H1 (cell line): ENCODE data around the gene OGFOD3. TPM values are rescaled to one million over a fixed set of nuclear protein-coding genes. Genes with fewer than 3 reads are reported as not detected.

Source experiments
- CTCF ChIA-PET: fragments of 300-600 bp; sonication (Branson Sonifier 250); formaldehyde crosslinking; loops from one replicate; lab custom pipeline; 2021; ENCODE audit not compliant: partially characterized antibody; lab: Charles Lee
- POLR2A ChIA-PET: fragments of 300-600 bp; sonication (Branson Sonifier 250); formaldehyde crosslinking; loops from one replicate; lab custom pipeline; 2021; ENCODE audit warnings: inconsistent platforms; ENCODE audit not compliant: partially characterized antibody; lab: Charles Lee
- DNase-seq, 2 experiments: peaks; one replicate each; pipeline versions ENCODE4 v3.0.0 to v3.0.0-alpha.2; 2010 to 2022; ENCODE audit warnings: low spot score in 2 of 2, low read depth in 1 of 2, mixed read lengths in 1 of 2
- FAIRE-seq: peaks from 2 replicates; lab custom pipeline; 2011; peaks lifted over from hg19 to GRCh38; lab: Jason Lieb, UNC
- H2AFZ ChIP-seq: 2 replicates; pipeline ENCODE4 v1.8.1; 2012; ENCODE audit warnings: low read length, inconsistent platforms
- H2AK5ac ChIP-seq: 2 replicates; pipeline ENCODE4 v1.6.1; 2013; ENCODE audit warnings: low read depth, low read length
- H2BK120ac ChIP-seq: replicated peaks from 2 replicates; pipeline ENCODE3; 2013; ENCODE audit warnings: low read depth, low read length, inconsistent platforms
- H2BK12ac ChIP-seq: 2 replicates; pipeline ENCODE4 v1.6.1; 2013; ENCODE audit warnings: low read depth, low read length
- H2BK15ac ChIP-seq: 2 replicates; pipeline ENCODE4 v1.6.1; 2013; ENCODE audit warnings: low read length
- H2BK20ac ChIP-seq: 2 replicates; pipeline ENCODE4 v1.6.1; 2013; ENCODE audit warnings: low read length
- H2BK5ac ChIP-seq: 2 replicates; pipeline ENCODE4 v1.6.1; 2013; ENCODE audit warnings: low read depth, low read length
- H3K14ac ChIP-seq: 2 replicates; pipeline ENCODE4 v1.6.1; 2013; ENCODE audit warnings: inconsistent platforms; ENCODE audit not compliant: insufficient read length
- H3K18ac ChIP-seq: 2 replicates; pipeline ENCODE4 v1.6.1; 2013; ENCODE audit warnings: low read length; ENCODE audit errors: extremely low read depth
- H3K23ac ChIP-seq: 2 replicates; pipeline ENCODE4 v1.6.1; 2013; ENCODE audit warnings: inconsistent platforms; ENCODE audit not compliant: insufficient read length
- H3K23me2 ChIP-seq: 2 replicates; pipeline ENCODE4 v1.6.1; 2013; ENCODE audit warnings: low read depth, low read length
- H3K27ac ChIP-seq: 2 replicates; pipeline ENCODE4 v1.6.1; 2011; ENCODE audit warnings: low read depth, low read length, inconsistent platforms
- H3K27me3 ChIP-seq, 4 experiments: replicated peaks in 1 of 4; 1 replicate in 1 of 4; 2 replicates in 3 of 4; pipeline versions ENCODE4 v1.6.1 to v1.8.1; 2011 to 2013; ENCODE audit warnings: low read length in 3 of 4, mild to moderate bottlenecking in 3 of 4, inconsistent platforms in 2 of 4, mixed read lengths in 2 of 4, moderate library complexity in 1 of 4; ENCODE audit not compliant: control insufficient read depth in 3 of 4, insufficient read depth in 3 of 4; ENCODE audit errors: extremely low read depth in 1 of 4
- H3K36me3 ChIP-seq, 4 experiments: 2 replicates each; pipeline versions ENCODE4 v1.6.1 to v1.8.1; 2011 to 2013; ENCODE audit warnings: mild to moderate bottlenecking in 4 of 4, low read length in 3 of 4, moderate library complexity in 2 of 4, control low read depth in 1 of 4, inconsistent platforms in 1 of 4; ENCODE audit not compliant: insufficient read depth in 4 of 4, control insufficient read depth in 2 of 4
- H3K4ac ChIP-seq: replicated peaks from 2 replicates; pipeline ENCODE3; 2013; ENCODE audit warnings: low read length, low read depth, mixed read lengths, inconsistent platforms; ENCODE audit not compliant: insufficient read length
- H3K4me1 ChIP-seq, 4 experiments: replicated peaks in 1 of 4; 1 replicate in 1 of 4; 2 replicates in 3 of 4; pipeline versions ENCODE4 v1.6.1 to v1.8.1; 2011 to 2013; ENCODE audit warnings: low read length in 3 of 4, inconsistent platforms in 2 of 4, mixed read lengths in 1 of 4; ENCODE audit not compliant: insufficient read depth in 4 of 4, control insufficient read depth in 3 of 4
- H3K4me2 ChIP-seq, 2 experiments: 2 replicates each; pipeline versions ENCODE4 v1.6.1 to v1.8.1; 2011 to 2013; ENCODE audit warnings: low read depth in 2 of 2, low read length in 2 of 2, control low read depth in 1 of 2, inconsistent platforms in 1 of 2, mild to moderate bottlenecking in 1 of 2; ENCODE audit not compliant: insufficient read depth in 1 of 2
- H3K4me3 ChIP-seq, 4 experiments: fragments of 200-600, 300-600 bp in 1 of 4; sonication (generic), shearing (Covaris generic), sonication (Bioruptor Twin) in 1 of 4; 2 replicates each; pipeline versions ENCODE4 v1.5.1 to v1.8.1; 2011 to 2016; ENCODE audit warnings: low read length in 4 of 4, low read depth in 3 of 4, control low read depth in 2 of 4, inconsistent platforms in 2 of 4, mild to moderate bottlenecking in 2 of 4, mixed read lengths in 1 of 4, moderate library complexity in 1 of 4; ENCODE audit not compliant: insufficient read depth in 2 of 4; ENCODE audit errors: extremely low read depth in 1 of 4
- H3K56ac ChIP-seq: replicated peaks from 2 replicates; pipeline ENCODE3; 2013; ENCODE audit warnings: low read depth, mild to moderate bottlenecking, mixed read lengths, low read length, inconsistent platforms; ENCODE audit not compliant: insufficient read length
- H3K79me1 ChIP-seq: 2 replicates; pipeline ENCODE4 v1.6.1; 2013; ENCODE audit warnings: low read depth, low read length, control low read depth
- H3K79me2 ChIP-seq, 2 experiments: 2 replicates each; pipeline versions ENCODE4 v1.6.1 to v1.8.1; 2012 to 2013; ENCODE audit warnings: low read length in 2 of 2, mild to moderate bottlenecking in 2 of 2, inconsistent platforms in 1 of 2; ENCODE audit not compliant: insufficient read depth in 2 of 2, control insufficient read depth in 1 of 2
- H3K9ac ChIP-seq, 4 experiments: replicated peaks in 1 of 4; 1 replicate in 1 of 4; 2 replicates in 3 of 4; pipeline versions ENCODE4 v1.6.1 to v1.8.1; 2011 to 2013; ENCODE audit warnings: low read depth in 3 of 4, low read length in 3 of 4, control low read depth in 2 of 4, mild to moderate bottlenecking in 2 of 4, moderate library complexity in 2 of 4, inconsistent platforms in 1 of 4; ENCODE audit errors: extremely low read depth in 1 of 4
- H3K9me3 ChIP-seq, 2 experiments: 2 replicates each; pipeline versions ENCODE4 v1.6.1 to v1.8.1; 2012 to 2013; ENCODE audit warnings: mild to moderate bottlenecking in 2 of 2, moderate library complexity in 2 of 2, control low read depth in 1 of 2, inconsistent platforms in 1 of 2, low read depth in 1 of 2, low read length in 1 of 2, mixed read lengths in 1 of 2; ENCODE audit not compliant: insufficient read depth in 2 of 2
- H4K20me1 ChIP-seq, 2 experiments: replicated peaks in 1 of 2; 2 replicates each; pipeline versions ENCODE3 to v1.8.1; 2011 to 2013; ENCODE audit warnings: inconsistent platforms in 2 of 2, low read length in 2 of 2, mild to moderate bottlenecking in 1 of 2; ENCODE audit not compliant: insufficient read depth in 2 of 2, control insufficient read depth in 1 of 2
- H4K5ac ChIP-seq: 2 replicates; pipeline ENCODE4 v1.6.1; 2013; ENCODE audit warnings: low read length, low read depth, mixed read lengths, inconsistent platforms; ENCODE audit not compliant: insufficient read length
- H4K8ac ChIP-seq: 2 replicates; pipeline ENCODE4 v1.8.0; 2013; ENCODE audit warnings: mild to moderate bottlenecking, moderate library complexity, low read length, inconsistent platforms; ENCODE audit not compliant: insufficient read depth; ENCODE audit errors: extremely low read depth
- H4K91ac ChIP-seq: replicated peaks from 2 replicates; pipeline ENCODE3; 2013; ENCODE audit warnings: low read length, mixed read lengths, inconsistent platforms; ENCODE audit not compliant: insufficient read length
- ASH2L ChIP-seq: fragments of 200-600, 300-600 bp; sonication (generic); IDR thresholded peaks from one replicate; pipeline ENCODE4 v1.7.1; 2017; ENCODE audit warnings: low read length
- CEBPB ChIP-seq: IDR thresholded peaks from 2 replicates; pipeline ENCODE4 v1.6.1; 2012; ENCODE audit warnings: low read depth, low read length
- WGBS, 2 experiments: shearing (Covaris generic) in 1 of 2; methylation state at CpG; one replicate each; pipeline versions ENCODE4 v1.1.6 to v1.1.7; 2013 to 2015; ENCODE audit warnings: low lambda C conversion rate in 2 of 2, mixed read lengths in 2 of 2, inconsistent platforms in 1 of 2, low coverage in 1 of 2, missing lambda C conversion rate in 1 of 2; ENCODE audit not compliant: insufficient replicate concordance in 2 of 2, insufficient coverage in 1 of 2, insufficient read length in 1 of 2; ENCODE audit errors: extremely low coverage in 1 of 2, missing lambda C conversion rate in 1 of 2; 5-methylcytosine and 5-hydroxymethylcytosine counted together
- polyA plus RNA-seq, 7 experiments: library from polyadenylated mRNA; depleted of rRNA in 3 of 7; stranded (reverse) in 5 of 7; unstranded in 2 of 7; fragments of >200 nt in 5 of 7; fragments of 200-250 nt in 2 of 7; gene quantifications; 1 replicate in 5 of 7; 2 replicates in 1 of 7; 4 replicates in 1 of 7; pipeline versions ENCODE4 v1.2.1 to v1.2.3, GENCODE V29; 2011 to 2013; ENCODE audit warnings: missing spikeins in 2 of 7, mixed read lengths in 2 of 7
- total RNA-seq: library from RNA; stranded (reverse); fragmentation: NEBNext Ultra II Directional; extraction: Animal tissue kit (Norgen Biotek cat#: 25700); gene quantifications from 2 replicates; pipeline ENCODE4 v1.2.1, GENCODE V29; 2021

OGFOD3 gene
- total and polyA plus RNA-seq, 2 of the 8 experiments (the other 6 are each of a cell fraction or from before 2014, with no cell fraction given) = 21.1 to 21.8 TPM

DNA sequence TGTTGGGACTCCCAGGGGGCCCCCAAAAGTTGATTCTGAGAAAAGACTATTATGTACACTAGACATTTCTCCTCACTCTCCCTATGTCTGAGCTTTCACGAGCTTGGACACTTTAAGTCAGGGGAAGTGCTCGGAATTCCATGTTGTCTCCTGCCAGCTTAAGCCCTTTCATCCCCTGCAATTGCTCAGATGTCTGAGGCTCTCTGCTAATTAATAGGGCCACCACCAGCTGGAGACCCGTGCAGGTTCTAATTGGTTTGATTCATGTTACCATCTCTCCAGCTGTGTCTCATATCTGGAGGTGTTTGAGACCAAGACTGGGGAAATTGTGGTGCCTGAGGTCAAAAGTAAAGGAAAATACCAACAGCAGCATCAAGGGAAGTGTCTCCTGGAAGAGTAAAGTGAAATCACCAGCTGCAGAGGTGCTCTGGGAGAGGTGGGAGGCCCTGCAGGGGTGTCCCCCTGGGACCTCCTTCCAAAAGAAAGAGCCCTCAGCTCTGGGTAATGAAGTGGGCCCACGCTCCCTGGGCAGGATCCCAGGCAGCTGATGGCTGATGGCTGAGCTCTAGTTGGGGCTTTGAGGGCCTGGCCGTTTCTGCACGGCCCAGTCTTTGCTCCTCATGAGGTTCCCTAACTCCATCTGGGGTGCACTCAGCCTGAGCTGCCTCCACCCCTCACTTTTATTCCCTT is 52.6 kb downstream of the OGFOD3 start:
- CTCF ChIA-PET = interaction anchor here (0.8 to 1.5 kb wide), 7 partner anchors 9 to 162 kb away, joined by 3 to 6 read pairs (median 3); no protein-coding TSS in a partner anchor

More for the DNA sequence above, 52.6 kb downstream of the OGFOD3 start:
- H4K20me1 ChIP-seq = no peaks in the 10 kb centered on the region
- DNase-seq = no peak
- H3K4me3 ChIP-seq = no peak overlapping the region
- no peak overlapping the region for H2BK120ac ChIP-seq
- 82% methylated on average over 6 of the region's 6 CpGs; no CpG with 5 or more reads in 1 of the 2 experiments for WGBS, 2 experiments
- no peak overlapping the region for H3K18ac ChIP-seq
- H3K9me3 ChIP-seq = no peaks in the 10 kb centered on the region; a peak in 1 of 4 replicates
- no peak overlapping the region for H4K5ac ChIP-seq
- no peak overlapping the region for H4K91ac ChIP-seq
- H2BK15ac ChIP-seq = no peak overlapping the region
- no peak overlapping the region for H2BK12ac ChIP-seq
- no peaks in the 10 kb centered on the region for H3K79me1 ChIP-seq
- POLR2A ChIA-PET = interaction anchor here (1.4 kb wide), 1 partner anchor 8 kb away, joined by 5 read pairs; no protein-coding TSS in a partner anchor
- no peak overlapping the region for H3K14ac ChIP-seq
- no peak overlapping the region for H4K8ac ChIP-seq
- no peaks in the 10 kb centered on the region for H3K79me2 ChIP-seq
- H3K56ac ChIP-seq = no peak overlapping the region
- H3K27ac ChIP-seq = no peak overlapping the region
- no peak overlapping the region for H2AK5ac ChIP-seq
- FAIRE-seq = no peak
- no peak overlapping the region for H2BK20ac ChIP-seq
- no peaks in the 10 kb centered on the region for H3K23me2 ChIP-seq
- no peaks in the 10 kb centered on the region for H3K36me3 ChIP-seq
- H3K27me3 ChIP-seq = peaks cover under 1 to 12% (median 10%) of the 10 kb centered on the region in 4 experiments
- no peak overlapping the region for H3K9ac ChIP-seq
- H3K4ac ChIP-seq = no peak overlapping the region
- no peak overlapping the region for H3K4me2 ChIP-seq
- no peak overlapping the region for H3K23ac ChIP-seq
- H2BK5ac ChIP-seq = no peak overlapping the region
- peaks cover 0 to 5% (median 2%) of the 10 kb centered on the region in 4 experiments; a peak in 2 of 7 replicates for H3K4me1 ChIP-seq
- H2AFZ ChIP-seq = no peak overlapping the region
- TF ChIP-seq ASH2L (no peak), CEBPB (no peak)
